ENCODE results near the gene EEF1AKMT1. TPM values are rescaled to one million over a fixed set of nuclear protein-coding genes. Genes with fewer than 3 reads are reported as not detected.

Gene EEF1AKMT1
- total RNA-seq, 4 donors from 2014 or later = 1.4 to 3.6 (median 2.2) TPM; not detected in 1

DNA sequence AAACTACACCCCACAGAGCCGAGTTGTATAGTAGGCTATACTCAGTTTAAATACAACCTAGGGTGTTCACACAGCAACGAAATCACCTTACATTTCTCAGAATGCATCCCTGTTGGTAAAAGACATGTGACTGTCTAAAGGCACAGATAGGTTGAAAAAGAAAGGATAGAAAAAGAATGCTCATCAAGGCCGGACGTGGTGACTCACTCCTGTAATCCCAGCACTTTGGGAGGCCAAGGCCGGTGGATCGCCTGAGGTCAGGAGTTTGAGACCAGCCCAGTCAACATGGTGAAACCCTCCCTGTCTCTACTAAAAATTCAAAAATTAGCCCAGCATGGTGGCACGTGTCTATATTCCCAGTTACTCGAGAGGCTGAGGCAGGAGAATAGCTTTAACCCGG lies 74.0 kb downstream of the EEF1AKMT1 start:
- TF ChIP-seq POLR2A (IDR thresholded peaks at IDR 0.05) = no peak
- TF ChIP-seq, protein P1, sequence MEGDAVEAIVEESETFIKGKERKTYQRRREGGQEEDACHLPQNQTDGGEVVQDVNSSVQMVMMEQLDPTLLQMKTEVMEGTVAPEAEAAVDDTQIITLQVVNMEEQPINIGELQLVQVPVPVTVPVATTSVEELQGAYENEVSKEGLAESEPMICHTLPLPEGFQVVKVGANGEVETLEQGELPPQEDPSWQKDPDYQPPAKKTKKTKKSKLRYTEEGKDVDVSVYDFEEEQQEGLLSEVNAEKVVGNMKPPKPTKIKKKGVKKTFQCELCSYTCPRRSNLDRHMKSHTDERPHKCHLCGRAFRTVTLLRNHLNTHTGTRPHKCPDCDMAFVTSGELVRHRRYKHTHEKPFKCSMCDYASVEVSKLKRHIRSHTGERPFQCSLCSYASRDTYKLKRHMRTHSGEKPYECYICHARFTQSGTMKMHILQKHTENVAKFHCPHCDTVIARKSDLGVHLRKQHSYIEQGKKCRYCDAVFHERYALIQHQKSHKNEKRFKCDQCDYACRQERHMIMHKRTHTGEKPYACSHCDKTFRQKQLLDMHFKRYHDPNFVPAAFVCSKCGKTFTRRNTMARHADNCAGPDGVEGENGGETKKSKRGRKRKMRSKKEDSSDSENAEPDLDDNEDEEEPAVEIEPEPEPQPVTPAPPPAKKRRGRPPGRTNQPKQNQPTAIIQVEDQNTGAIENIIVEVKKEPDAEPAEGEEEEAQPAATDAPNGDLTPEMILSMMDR (IDR thresholded peaks at IDR 0.05) = no peak
- no peak for DNase-seq
- no peak overlapping the region for H3K4me3 ChIP-seq
- H3K9me3 ChIP-seq = no peaks in the 10 kb centered on the region
- H3K27ac ChIP-seq = no peak overlapping the region
- H3K27me3 ChIP-seq = no peaks in the 10 kb centered on the region
- no peaks in the 10 kb centered on the region for H3K36me3 ChIP-seq
- peaks cover 0 to 6% (median 2%) of the 10 kb centered on the region in 4 donors for H3K4me1 ChIP-seq

DNA sequence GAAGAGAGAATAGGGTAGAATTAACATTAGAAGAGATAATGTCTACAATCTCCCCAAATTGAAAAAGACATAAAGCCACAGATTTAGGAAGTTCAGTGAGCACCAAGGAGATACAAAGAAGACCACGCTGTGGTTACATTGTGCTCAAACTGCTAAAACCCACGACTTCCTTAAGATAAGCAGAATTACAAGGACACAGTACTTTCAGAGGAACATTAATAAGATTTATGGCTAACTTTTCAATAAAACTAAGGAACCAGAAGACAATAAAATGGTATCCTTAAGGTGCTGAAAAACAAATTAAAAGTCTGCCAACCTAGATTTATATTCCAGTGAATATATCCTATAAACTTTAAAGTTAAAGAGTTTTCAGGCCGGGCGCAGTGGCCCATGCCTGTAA lies 77.7 kb downstream of the EEF1AKMT1 start:
- H3K9me3 ChIP-seq = no peaks in the 10 kb centered on the region
- H3K27me3 ChIP-seq = no peaks in the 10 kb centered on the region
- H3K4me3 ChIP-seq = no peak overlapping the region
- H3K27ac ChIP-seq = no peak overlapping the region
- no peaks in the 10 kb centered on the region for H3K4me1 ChIP-seq
- peaks cover 0 to 7% (median 0%) of the 10 kb centered on the region in 3 donors for H3K36me3 ChIP-seq
- DNase-seq = no peak
- TF ChIP-seq, protein P1 (IDR thresholded peaks at IDR 0.05) = no peak
- TF ChIP-seq POLR2A (IDR thresholded peaks at IDR 0.05) = no peak

DNA sequence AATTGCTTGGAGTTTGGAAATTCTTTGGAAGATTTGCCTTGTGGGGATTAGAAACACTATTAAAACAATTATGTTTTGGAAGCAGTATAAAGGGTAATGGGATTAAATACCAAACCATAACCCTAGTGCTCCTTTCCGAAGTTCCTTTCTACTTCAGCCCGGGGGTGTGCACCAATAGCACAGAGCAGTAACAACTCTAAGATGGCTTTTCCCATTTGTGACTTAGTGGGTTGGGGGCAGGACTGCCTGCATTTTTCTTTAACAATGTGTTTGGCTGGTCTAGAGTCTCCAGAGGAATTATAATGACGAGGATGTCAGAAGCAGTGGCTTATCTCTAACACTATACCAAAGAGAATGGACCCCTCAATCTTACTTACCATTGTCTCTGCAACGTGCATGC lies 82.1 kb downstream of the EEF1AKMT1 start:
- DNase-seq = no peak
- H3K9me3 ChIP-seq = no peaks in the 10 kb centered on the region
- H3K36me3 ChIP-seq = peaks cover 0 to 13% (median 0%) of the 10 kb centered on the region in 3 donors
- H3K4me1 ChIP-seq = no peaks in the 10 kb centered on the region
- H3K4me3 ChIP-seq = no peak overlapping the region
- H3K27me3 ChIP-seq = no peaks in the 10 kb centered on the region
- H3K27ac ChIP-seq = no peak overlapping the region
- TF ChIP-seq, protein P1 (IDR thresholded peaks at IDR 0.05) = no peak
- no peak for TF ChIP-seq POLR2A (IDR thresholded peaks at IDR 0.05)

DNA sequence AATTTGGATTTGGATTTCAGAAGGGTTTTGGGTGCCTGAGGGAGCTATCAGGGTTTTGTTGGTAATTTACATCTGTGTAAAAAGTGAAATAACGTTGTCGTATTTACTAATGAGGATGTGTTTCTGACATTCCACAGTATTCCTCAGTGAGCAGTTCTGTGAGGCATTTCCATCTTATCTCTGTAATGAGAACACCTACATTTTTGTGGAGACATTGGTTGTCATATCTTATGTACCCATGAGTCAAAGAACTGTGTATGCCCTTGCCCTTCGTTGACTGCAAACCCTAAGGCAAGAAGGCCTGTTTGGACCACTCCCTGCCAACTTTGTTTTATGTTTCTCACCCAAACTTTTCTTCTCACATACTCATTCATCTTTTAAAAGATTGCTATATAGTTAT lies 84.5 kb downstream of the EEF1AKMT1 start:
- H3K27me3 ChIP-seq = no peaks in the 10 kb centered on the region

DNA sequence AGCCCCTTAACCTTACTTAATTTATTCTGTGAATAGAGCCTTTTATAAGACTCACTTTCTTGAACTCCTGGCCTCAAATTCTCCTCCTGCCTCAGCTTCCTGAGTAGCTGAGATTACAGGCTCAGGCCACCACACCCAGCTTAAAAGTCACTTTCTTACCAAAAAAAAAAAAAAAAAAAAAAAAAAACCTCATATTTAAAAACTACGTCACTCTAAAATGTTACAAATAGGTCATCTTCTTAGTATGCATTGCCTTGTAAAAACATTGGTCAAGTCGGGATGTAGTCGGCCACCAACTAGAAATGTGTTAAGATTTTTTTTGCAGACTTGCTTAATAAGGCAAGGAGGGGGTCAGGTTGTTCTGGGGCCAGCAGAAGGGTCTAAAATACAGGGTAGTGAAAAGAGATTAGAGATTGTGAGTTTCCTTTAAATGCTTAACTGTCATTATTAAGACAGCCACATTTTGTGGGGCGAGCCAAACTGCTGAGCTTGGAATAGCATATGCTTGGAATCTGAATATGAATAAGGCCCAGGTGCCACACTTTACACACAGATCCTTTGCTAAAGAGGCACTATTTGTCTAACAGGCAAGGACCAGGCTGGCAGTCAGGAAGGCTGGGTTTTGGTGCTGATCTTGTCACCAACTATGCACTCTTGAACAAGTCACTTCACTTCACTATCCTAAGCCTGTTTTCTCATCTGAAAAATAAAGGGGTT lies 86.7 kb downstream of the EEF1AKMT1 start:
- Histone ChIP-seq H3K4me1 (no peaks in the 10 kb centered on the region), H3K36me3 (peaks cover 0 to 13% (median 0%) of the 10 kb centered on the region in 3 donors), H3K9me3 (no peaks in the 10 kb centered on the region), H3K4me3 (no peak overlapping the region), H3K27ac (no peak overlapping the region), H3K27me3 (no peaks in the 10 kb centered on the region)
- DNase-seq = no peak
- TF ChIP-seq, protein P1 (IDR thresholded peaks at IDR 0.05) = no peak
- TF ChIP-seq POLR2A (IDR thresholded peaks at IDR 0.05) = no peak

More for the DNA sequence above, 84.5 kb downstream of the EEF1AKMT1 start:
- Histone ChIP-seq H3K4me3 (no peak overlapping the region), H3K27ac (no peak overlapping the region), H3K36me3 (peaks cover 0 to 13% (median 0%) of the 10 kb centered on the region in 3 donors), H3K4me1 (no peaks in the 10 kb centered on the region), H3K9me3 (no peaks in the 10 kb centered on the region)
- TF ChIP-seq, protein P1 (IDR thresholded peaks at IDR 0.05) = no peak
- TF ChIP-seq POLR2A (IDR thresholded peaks at IDR 0.05) = no peak
- DNase-seq = no peak

All from Peyer's patch (tissue), 4 donors.